ENCODE data around the gene POLD3. TPM values are rescaled to one million over a fixed set of nuclear protein-coding genes. Genes with fewer than 3 reads are reported as not detected.

Gene POLD3
- total RNA-seq, 1 donor from 2014 or later, result 16.7 TPM

GRCh38 chr11:74681686-74682651 lies 89.6 kb downstream of the POLD3 start:
- DNase-seq (ENCODE audit: low read depth), result no peak

GRCh38 chr11:74682731-74683278 lies 90.4 kb downstream of the POLD3 start:
- peak overlapping the region; percentile 50 for H3K4me3 ChIP-seq (ENCODE audit: low read depth, low read length)
- no peak for TF ChIP-seq CTCF (conservative IDR thresholded peaks at IDR 0.05; ENCODE audit: low read depth, low read length)

More at GRCh38 chr11:74681686-74682651, 89.6 kb downstream of the POLD3 start:
- no peak for TF ChIP-seq CTCF (conservative IDR thresholded peaks at IDR 0.05; ENCODE audit: low read depth, low read length)
- no peak overlapping the region for H3K4me3 ChIP-seq (ENCODE audit: low read depth, low read length)

GRCh38 chr11:74683279-74683871 lies 91.0 kb downstream of the POLD3 start:
- TF ChIP-seq CTCF (conservative IDR thresholded peaks at IDR 0.05; ENCODE audit: low read depth, low read length), result peak; percentile 50
- peak overlapping the region; percentile 50 for H3K4me3 ChIP-seq (ENCODE audit: low read depth, low read length)
- no peak for DNase-seq (ENCODE audit: low read depth)

More at GRCh38 chr11:74682731-74683278, 90.4 kb downstream of the POLD3 start:
- DNase-seq (ENCODE audit: low read depth), result no peak

- DNase-seq (ENCODE audit: low read depth), result no peak
- H3K4me3 ChIP-seq (ENCODE audit: low read depth, low read length), result peak overlapping the region; percentile 50
- no peak for TF ChIP-seq CTCF (conservative IDR thresholded peaks at IDR 0.05; ENCODE audit: low read depth, low read length)
Measured at GRCh38 chr11:74683941-74684481, 91.6 kb downstream of the POLD3 start.

- DNase-seq (ENCODE audit: low read depth), result no peak
- TF ChIP-seq CTCF (conservative IDR thresholded peaks at IDR 0.05; ENCODE audit: low read depth, low read length), result no peak
- H3K4me3 ChIP-seq (ENCODE audit: low read depth, low read length), result no peak overlapping the region
Measured at GRCh38 chr11:74684661-74685060, 92.3 kb downstream of the POLD3 start.

GRCh38 chr11:74685338-74685737 lies 93.0 kb downstream of the POLD3 start:
- DNase-seq (ENCODE audit: low read depth), result no peak
- no peak for TF ChIP-seq CTCF (conservative IDR thresholded peaks at IDR 0.05; ENCODE audit: low read depth, low read length)

More at GRCh38 chr11:74685338-74685737, 93.0 kb downstream of the POLD3 start:
- H3K4me3 ChIP-seq (ENCODE audit: low read depth, low read length), result no peak overlapping the region
